OCI-LY7 (cell line): Measurements from ENCODE around the gene USH2A.

Source experiments
- CTCF ChIP-seq: fragments of 200-600 bp; sonication (generic); conservative IDR thresholded peaks from 2 replicates; pipeline ENCODE4 v1.5.1; 2014; ENCODE audit warnings: mild to moderate bottlenecking, antibody characterized with exemption, low read length, moderate library complexity, mixed read lengths
- EZH2phosphoT487 ChIP-seq: fragments of 200-600 bp; sonication (generic); IDR thresholded peaks from 2 replicates; pipeline ENCODE4 v1.6.1; 2018; ENCODE audit warnings: low read depth, borderline replicate concordance, mild to moderate bottlenecking, mixed run types, antibody characterized with exemption, low read length, moderate library complexity, mixed read lengths

- TF ChIP-seq CTCF = no peak
- TF ChIP-seq EZH2phosphoT487 = no peak
These were observed 753.3 kb downstream of the USH2A start for GRCh38 chr1:215669806-215670491.
